ENCODE results near the gene CBLB.

- TF ChIP-seq CTCF (IDR thresholded peaks at IDR 0.05) (no peak), POLR2A (IDR thresholded peaks at IDR 0.05) (no peak)
Observed at GRCh38 chr3:105729667-105730066, 139.1 kb downstream of the CBLB start.

All from ovary (tissue), 3 donors.